HL-60 (cell line): ENCODE results near the gene JUNB.

Experiments
- CTCF ChIP-seq: IDR thresholded peaks from one replicate; pipeline ENCODE4 v1.5.1; 2011; ENCODE audit warnings: low read length, control low read depth, inconsistent platforms; ENCODE audit not compliant: insufficient read depth
- POLR2AphosphoS5 ChIP-seq: IDR thresholded peaks from 2 replicates; pipeline ENCODE4 v1.6.1; 2012; ENCODE audit warnings: low read depth
- REST ChIP-seq: IDR thresholded peaks from 2 replicates; pipeline ENCODE4 v1.6.1; 2012; ENCODE audit warnings: low read depth; ENCODE audit not compliant: insufficient replicate concordance

- TF ChIP-seq CTCF, result no peak
- TF ChIP-seq POLR2AphosphoS5, result peak; percentile 43
- no peak for TF ChIP-seq REST
Measured at GRCh38 chr19:12778017-12778904, 13.0 kb upstream of the JUNB start.
